HPDE6-E6E7 (cell line): ENCODE data around the gene SH3D19.
A peak's percentile ranks its signal among the peaks of the same experiment; 100 is the strongest.
"Not testable (repeated sequence)": the region's sequence is repeated elsewhere in the genome, so short reads cannot be mapped to it uniquely, and the experiment has no call there.

ENCODE experiments used
- DNase-seq: peaks from one replicate; pipeline ENCODE4 v3.0.0; 2011; ENCODE audit warnings: missing footprints; ENCODE audit errors: extremely low spot score

SH3D19 gene

DNA sequence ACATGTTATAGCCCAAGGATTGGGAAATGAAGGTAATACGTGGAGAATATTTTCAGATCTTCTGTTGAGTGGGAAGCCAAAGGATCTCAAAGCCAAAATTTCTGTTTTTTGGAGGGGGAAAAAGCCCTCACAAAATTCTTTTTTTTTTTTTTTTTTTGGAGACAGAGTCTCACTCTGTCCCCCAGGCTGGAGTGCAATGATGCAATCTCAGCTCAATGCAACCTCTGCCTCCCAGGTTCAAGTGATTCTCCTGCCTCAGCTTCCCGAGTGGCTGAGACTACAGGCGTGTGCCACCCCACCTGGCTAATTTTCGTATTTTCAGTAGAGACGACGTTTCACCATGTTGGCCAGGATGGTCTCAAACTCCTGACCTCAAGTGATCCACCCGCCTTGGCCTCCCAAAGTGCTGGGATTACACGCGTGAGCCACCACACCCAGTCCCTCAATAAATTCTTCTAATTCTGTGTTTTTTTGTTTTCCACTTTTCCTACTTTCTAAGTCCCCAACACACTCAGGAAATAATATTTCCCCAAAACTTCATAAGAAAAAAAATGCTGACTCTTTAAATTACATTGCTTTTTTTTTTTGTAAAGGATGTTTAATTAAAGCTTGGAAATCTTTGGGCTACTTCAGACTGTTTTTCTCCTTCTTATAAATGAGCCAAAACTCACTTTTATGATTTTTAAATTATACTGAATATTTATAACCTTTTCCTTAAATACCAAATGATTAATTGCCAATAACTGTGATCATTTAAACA is 174.4 kb downstream of the SH3D19 start:
- DNase-seq, result no peak

GRCh38 chr4:151148261-151148660 is 177.1 kb downstream of the SH3D19 start:
- no peak for DNase-seq

DNA sequence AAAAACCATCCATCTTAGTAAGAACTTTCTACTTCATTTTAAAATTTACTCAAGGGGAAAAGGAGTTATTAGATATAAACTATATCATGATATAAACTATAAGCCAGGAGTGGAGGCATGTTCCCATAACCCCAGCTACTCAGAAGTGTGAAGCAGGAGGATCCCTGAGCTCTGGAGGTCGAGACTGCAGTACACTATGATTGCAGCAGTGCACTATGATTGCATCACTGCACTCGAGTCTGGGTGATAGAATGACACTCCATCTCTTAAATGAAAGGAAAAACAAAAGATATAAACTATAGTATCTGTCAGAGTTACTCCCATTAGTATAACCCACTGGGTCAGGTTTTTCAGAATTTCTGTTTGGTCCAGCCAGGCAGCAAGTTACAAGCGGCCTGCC is 178.4 kb downstream of the SH3D19 start:
- no peak for DNase-seq

GRCh38 chr4:151144329-151145072 is 180.9 kb downstream of the SH3D19 start:
- no peak for DNase-seq

DNA sequence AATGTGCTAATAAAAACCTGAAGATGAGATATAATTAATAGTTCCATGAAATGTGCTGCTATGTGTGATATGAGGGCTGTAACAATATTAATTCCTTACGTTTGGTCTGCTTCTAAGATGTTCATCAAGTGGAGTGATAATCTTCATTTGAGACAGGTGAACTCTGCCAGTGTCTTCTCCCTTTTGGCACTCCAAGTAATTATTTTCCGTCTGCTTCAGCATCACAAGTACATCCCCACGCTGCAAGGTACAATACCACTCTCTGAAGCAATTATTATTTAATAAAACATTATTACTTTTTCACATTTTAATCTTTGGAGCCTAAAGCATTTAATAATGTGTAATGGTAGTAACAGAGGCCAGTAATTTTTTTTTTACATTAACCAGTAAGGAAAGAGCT is 181.6 kb downstream of the SH3D19 start:
- DNase-seq, result no peak

GRCh38 chr4:151143162-151143561 is 182.2 kb downstream of the SH3D19 start:
- DNase-seq, result no peak

DNA sequence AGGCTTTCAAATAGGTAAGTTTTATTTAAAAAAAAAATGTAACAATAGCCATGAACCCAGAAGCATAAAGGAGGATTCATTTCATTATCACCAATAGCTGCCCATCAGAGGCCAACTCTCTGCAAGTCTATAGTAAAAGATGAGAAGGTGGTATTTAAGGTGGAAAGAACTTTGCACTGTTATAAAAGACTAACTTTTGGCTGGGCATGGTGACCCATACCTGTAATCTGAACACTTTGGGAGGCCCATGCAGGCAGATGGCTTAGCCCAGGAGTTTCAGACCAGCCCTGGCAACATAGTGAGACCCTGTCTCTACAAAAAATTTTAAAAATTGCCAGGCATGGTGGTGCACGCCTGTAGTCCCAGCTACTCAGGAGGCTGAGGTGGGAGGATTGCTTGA is 182.6 kb downstream of the SH3D19 start:
- no peak for DNase-seq

- DNase-seq, result no peak
These were observed 185.6 kb downstream of the SH3D19 start for GRCh38 chr4:151139814-151140213.

DNA sequence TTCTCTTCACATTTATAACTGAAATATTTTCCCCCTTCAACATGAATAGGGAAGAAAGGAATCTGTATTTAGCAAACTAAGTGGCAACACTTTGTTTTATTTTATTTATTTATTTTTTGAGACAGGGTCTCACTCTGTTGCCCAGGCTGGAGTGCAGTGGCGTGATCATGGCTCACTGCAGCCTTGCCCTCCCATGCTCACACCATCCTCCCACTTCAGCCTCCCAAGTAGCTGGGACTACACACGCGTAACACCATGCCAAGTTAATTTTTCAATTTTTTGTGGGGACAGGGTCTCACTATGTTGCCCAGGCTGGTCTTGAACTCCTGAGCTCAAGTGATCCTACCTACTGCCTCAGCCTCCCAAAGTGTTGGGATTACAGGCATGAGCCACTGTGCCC is 189.4 kb downstream of the SH3D19 start:
- not testable (repeated sequence) for DNase-seq

- DNase-seq, result no peak
These were observed 192.1 kb downstream of the SH3D19 start for GRCh38 chr4:151133311-151133710.

GRCh38 chr4:151129796-151130195 is 195.6 kb downstream of the SH3D19 start:
- DNase-seq, result no peak

DNA sequence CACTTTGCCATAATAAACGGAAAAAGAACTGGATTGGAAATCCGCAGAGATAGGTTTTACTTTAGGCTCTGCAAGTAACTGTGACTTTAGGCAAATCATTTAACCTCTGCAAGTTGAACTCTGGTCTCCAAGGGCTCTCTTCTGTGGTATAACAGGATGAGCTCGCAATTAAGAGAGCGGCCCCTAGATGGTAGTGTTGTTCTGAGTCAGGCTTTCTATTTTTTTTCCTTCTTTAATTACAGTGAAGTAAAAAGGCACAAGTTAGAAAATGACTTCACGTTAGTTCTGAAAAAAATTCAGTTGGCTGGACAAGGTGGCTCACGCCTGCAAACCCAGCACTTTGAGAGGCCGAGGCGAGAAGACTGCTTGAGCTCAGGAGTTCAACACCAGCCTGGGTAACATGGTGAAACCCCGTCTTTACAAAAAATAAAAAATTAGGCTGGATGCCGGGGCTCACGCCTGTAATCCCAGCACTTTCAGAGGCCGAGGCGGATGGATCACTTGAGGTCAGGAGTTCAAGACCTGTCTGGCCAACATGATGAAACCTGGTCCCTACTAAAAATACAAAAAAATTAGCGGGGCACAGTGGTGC is 207.9 kb downstream of the SH3D19 start:
- DNase-seq, result peak; percentile 40

DNA sequence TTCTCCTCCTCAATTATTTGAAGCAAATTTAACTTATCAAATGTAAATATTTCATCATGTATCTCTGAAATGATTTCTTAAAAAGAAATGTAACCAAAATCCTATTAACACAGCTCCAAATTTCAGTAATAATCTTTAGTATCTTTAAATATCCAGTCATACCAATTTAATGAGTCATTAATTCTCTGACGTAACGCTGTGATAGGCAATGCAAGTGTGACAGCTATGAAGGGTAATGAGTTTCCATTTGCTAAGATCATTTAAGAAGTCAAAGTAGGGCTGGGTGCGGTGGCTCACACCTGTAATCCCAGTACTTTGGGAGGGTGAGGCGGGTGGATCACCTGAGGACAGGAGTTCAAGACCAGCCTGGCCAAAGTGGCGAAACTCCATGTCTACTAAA is 210.4 kb downstream of the SH3D19 start:
- DNase-seq, result no peak

DNA sequence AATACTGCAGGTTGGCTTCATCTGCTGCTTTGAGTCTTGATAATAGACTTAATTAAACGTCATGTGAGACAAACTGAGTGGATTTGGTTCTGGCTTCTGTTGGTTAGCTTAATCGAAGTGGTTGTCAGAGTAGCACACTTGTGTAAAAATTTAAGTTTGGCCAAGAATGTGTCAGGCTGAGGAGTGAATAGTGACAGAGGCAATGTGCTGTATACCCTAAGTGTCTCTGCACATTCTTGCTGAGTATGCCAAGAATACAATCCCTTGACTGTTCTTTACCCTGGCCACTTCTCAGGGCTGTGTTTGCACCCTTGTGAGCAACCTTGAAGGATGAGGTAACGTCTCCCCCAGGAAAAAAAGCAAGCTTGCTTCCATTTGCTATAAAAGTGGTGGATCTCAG is 211.1 kb downstream of the SH3D19 start:
- no peak for DNase-seq

GRCh38 chr4:151110236-151110635 is 215.2 kb downstream of the SH3D19 start:
- DNase-seq, result no peak

DNA sequence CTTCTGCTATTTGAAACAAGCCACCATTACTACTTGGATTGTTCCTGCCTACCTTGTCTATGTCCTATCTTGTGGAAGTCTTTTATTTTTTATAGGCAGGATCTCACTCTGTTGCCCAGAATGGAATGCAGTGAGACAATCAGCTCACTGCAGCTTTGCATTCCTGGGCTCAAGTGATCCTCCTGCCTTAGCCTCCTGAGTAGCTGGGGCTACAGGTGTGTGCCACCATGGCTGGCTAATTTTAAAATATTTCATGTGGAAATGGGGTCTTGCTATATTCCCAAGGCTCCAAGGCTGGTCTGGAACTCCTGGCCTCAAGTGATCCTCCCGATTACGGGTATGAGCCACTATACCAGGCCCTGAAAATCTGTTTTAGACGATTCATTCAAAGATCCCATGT is 218.3 kb downstream of the SH3D19 start:
- DNase-seq, result no peak

DNA sequence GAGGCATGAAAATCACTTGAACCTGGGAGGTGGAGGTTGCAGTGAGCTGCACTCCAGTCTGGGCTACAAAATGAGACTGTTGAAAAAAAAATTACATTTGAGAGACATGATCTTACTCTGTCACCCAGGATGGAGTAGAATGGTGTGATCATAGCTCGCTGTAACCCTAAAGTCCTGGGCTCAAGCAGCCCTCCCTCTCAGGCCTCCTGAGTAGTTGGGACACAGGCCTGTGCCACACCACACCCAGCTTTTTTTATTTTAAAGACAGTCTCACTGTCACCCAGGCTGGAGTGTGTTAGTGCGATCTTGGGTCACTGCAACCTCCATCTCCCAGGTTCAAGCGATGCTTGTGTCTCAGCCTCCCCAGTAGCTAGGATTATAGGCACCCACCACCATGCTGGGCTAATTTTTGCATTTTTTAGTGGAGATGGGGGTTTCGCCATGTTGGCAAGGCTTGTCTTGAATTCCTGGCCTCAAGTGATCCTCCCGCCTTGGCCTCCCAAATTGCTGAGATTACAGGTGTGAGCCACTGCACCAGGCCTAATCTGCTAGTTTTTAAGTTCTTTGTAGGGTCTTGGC is 219.9 kb downstream of the SH3D19 start:
- no peak for DNase-seq

DNA sequence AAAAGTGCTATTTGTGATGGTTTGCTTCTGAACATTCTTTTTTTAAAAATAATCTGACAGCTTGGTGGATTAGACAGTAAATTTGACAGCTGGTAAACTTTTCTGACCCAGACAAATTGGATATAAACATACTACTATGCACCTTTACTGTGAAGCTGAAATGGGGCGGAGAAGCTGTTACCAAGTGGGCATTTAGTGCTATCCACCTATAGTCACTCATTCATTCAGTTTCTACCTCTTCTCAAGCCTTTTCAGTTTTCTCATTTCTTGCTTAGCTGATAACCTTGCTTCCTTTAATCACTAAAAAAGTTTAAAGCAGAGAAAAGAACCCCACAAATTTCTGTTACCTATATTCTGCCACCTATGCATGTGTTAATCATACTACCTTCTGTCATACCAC is 220.8 kb downstream of the SH3D19 start:
- no peak for DNase-seq

GRCh38 chr4:151103758-151104157 is 221.6 kb downstream of the SH3D19 start:
- DNase-seq, result no peak

GRCh38 chr4:151100531-151100930 is 224.9 kb downstream of the SH3D19 start:
- no peak for DNase-seq

DNA sequence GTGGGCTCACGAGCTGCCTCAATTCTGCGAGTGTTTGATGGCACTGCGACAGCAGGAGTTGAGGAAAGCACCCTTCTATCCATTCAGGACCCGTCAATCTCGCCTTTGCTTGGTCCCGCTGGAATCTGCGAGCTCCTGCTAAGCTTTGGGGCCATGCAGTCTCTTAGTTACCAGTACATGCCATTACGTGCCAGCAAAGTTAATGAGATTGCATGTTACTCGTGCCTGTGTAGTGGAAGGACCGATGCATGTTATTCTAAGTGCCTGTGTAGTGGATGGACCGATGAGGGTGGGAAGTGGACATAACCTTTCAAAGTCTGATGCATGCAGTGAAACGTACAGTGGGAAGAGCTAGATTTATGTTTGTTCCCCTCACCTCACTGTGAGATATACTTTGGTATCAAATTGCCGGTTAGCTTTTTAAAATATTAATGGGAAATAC is 225.4 kb downstream of the SH3D19 start:
- DNase-seq, result no peak

- DNase-seq, result peak; percentile 87
These were observed 226.0 kb downstream of the SH3D19 start, which contains the start of gene RPS3A for GRCh38 chr4:151099229-151099975. RPS3A (plus strand) TSS chr4:151099628; CDS start chr4:151099653, 25 bp downstream.
